Activated CD8-positive, alpha-beta memory T cell treated with anti-CD3 and anti-CD28 coated beads, Interleukin-2, amount 50 U/mL, for 24 hours (primary cell): ENCODE measurements around the gene ASB18.
"Not testable (repeated sequence)": the region's sequence is repeated elsewhere in the genome, so short reads cannot be mapped to it uniquely, and the experiment has no call there.

Source experiments
- DNase-seq: peaks from one replicate; pipeline ENCODE4 v3.0.0-alpha.2; 2020; ENCODE audit errors: extremely low read depth

Gene ASB18, protein sequence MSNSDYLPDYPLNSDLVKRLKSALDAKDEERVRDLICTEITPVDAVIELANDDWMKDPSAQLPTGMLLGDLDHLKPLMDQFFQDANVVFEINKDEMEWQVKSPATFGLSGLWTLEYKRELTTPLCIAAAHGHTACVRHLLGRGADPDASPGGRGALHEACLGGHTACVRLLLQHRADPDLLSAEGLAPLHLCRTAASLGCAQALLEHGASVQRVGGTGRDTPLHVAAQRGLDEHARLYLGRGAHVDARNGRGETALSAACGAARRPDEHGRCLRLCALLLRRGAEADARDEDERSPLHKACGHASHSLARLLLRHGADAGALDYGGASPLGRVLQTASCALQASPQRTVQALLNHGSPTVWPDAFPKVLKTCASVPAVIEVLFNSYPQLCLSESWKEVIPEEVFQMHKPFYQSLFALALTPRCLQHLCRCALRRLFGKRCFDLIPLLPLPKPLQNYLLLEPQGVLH

DNA sequence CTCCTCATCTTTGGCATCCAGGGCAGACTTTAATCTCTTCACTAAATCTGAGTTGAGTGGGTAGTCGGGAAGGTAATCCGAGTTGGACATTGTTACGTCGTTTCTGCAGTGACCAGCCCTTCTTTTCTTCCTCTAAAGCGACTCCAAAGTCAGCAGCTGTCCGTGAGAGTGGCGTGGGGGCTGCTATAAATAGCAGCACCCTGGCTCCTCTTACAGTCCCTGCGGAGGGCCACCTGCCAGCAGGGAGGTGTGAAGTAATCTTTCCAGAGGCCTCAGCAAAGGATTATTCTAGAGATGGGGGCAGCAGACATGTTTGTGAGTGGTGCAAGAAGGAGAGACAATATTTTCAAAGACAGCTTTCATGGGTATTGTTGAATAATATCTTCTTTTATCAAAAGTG, at the start of gene ASB18:
Gene ASB18, minus strand, starts transcription at position 151 of the 400 bp plus-strand sequence. Its CDS starts 61 bp downstream, at position 90.
- DNase-seq: no peak

DNA sequence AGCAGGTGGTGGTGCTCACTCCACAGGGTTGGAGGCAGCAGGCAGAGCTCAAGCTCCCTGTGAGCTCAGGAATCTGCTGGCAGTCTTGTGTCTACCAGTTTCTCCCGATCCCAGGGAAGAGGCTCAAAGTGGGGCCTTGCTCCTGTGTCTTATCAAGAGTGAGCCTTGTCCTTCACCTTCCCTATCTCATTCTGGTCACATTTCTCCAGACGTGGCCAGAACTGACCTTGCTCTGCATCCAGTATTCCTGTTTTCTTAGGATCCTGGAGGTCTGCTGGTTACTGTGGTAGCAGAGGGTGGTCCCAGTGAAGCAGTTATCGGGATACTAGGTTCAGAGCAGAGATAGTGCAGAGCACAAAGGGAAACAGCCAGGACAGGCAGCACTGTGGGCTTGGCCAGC, 47.1 kb upstream of the ASB18 start:
- DNase-seq: no peak

DNA sequence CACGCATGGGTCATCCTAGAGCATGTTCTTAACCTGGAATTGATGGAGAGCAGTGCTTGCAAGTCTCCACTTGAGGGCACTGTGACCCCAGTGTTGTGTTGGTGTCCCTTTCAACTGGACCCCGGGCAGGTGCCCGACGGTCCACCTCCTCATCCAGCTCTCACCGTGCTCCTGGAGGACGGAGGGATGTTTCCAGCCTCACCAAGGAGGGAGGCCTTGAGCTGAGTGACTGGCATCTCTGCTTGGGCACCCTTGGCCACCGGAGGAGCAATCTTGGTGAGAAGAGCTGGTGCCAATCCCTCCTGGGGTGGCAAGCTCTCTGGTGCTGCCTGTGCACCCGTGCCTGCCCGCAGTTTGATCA, 45.4 kb upstream of the ASB18 start:
- DNase-seq: no peak

DNA sequence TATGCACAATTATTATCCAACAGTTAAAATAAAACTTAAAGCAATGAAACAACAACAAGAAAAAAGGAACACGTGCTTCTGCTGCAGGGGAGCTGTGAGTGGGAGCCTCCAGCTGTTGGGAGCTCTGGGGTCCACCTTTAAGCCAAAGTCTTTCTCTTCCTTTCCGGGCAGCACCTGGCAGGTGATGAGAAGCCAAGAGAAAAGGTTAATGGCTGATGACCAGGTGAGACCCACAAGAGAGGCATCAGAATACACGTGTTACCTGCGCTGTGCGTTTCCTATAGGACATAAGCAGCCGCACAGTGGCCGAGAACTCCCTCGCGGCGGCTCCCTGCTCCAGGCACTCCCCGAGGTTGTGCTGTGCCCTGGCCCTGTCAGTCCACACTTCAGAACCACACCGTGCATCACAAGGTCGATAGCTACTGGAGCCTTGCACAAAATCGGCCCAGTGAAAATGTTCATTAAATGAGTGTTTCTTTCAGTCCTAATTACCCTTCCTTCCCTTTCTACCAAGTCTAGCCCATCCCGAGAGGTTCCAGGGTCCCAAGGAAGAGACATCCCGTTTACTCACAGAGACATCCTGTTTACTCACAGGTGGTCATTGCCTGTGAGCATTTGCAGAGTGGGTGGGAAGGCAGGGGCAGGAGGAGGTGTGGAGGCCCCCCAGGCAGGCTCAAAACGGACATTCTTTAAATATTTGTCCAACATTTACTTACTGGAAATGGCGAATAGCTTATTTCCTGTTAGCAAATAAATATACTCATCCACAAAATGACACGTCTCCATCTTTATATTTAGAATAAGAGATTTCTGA, 44.9 kb upstream of the ASB18 start:
- no peak for DNase-seq

DNA sequence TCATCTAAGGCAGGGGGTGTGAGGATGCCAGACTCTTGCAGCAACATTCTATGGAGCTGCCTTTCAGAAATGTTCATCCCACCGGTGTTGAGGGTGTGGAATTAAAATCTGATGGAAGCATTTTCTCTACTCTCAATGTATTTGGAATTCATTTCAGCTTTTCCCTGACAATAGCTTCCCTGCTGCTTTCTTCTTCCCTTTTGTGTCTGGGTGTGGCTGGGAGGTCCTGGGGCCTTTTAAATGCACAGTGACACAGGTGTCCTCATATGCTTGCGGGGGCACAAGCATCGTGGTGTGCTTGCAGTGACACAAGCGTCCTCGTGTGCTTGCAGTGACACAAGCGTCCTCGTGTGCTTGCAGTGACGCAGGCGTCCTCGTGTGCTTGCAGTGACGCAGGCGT, 43.4 kb upstream of the ASB18 start:
- no peak for DNase-seq

DNA sequence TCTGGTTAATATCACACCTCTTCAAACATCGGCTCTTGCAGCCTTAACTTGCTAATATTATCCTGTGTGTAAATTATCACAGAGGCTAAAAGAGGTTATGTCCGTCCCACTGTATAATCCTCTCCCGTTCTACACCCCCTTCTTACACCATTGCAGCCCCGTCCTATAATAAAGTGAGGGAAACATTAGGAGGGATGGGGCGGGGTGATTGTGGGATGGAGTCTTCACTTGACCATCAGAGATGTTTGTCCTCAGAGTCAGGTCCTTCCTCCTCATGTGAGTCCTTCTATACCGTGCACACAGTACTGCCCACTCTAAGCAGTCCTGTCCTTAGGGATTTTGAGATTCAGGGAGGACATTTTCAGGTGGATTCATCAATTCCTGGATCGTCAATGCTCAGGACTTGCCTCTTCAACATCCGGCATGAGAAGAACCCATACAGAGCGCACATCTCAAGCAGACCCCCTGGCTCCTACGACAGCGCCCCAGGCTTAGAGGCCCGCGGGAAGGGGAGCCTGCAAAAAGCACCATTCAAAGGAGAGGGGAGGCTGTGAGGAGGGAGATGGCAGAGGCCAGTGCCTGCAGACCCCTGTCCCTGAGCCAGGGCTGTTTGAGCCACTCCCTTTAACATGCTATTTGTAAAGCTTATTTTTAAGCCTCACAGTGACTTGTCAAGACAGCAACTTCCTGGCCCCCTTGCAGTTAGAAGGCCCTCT, 42.8 kb upstream of the ASB18 start:
- DNase-seq: no peak

DNA sequence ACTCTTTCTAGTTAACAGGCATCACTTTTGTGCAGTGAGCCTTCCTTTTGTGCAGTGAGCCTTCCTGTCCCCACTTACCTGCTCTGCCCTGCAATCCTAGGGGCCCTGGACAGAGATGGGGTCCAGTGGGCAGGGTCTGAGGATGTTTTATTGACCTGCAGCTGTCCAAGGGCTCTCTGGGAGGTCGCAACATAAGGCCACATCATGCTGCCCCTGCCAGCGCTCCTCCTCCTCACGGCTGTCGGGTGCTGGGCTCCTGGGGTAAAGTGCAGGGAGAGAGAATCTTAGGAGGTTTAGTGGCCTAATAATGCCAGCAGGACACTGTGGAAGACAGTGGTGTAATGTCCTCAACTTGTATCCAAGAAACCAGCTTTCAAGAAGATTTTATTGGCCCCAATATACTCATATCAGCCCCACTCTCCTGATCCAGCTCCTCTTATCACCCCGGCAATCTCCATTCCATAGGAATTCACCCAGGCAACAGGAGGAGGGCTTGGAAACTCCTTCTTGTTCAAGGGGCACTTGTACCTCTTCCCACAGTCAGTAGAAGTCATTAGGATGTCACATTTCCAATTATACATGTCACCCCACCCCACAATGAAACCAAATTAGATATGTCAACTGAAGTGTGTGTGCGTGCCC, 41.9 kb upstream of the ASB18 start:
- DNase-seq: no peak

DNA sequence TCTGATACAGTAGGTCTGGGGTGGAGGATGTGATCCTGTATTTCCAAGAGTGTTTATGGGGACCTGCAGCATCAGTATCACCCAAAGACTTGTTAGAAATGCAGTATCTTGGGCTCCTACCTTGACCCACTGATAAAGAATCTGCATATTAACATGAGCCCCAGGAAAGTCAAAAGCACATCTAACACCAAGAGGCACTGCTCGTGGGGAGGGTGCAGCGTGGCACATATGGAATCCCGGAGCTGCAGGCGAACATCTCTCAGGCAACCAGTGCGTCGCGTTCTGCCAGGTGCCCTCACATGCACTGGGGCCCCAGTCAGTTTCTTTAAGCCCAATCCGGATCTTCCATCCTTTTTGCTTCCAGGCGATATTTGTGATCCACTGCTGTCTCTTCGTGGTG, 41.3 kb upstream of the ASB18 start:
- DNase-seq: no peak

DNA sequence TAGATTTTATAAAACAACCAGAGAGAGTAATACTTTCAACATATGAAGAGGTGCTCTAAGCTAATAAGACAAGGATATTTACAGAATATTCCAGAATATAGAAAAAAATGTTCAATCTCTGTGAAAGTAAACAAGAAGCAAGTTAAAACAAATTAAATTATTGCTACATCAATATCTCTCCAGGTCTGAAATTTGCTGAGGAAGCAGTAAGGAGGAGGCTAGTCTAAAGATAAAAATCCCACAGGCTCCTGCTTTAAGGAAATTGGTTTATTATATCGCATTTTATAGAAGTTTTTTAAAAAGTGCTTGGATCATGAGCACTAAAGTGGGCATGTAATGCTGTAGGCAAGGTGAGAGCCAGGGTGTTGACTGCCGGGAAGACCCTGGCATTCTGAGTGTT, 39.7 kb upstream of the ASB18 start:
- DNase-seq: no peak

DNA sequence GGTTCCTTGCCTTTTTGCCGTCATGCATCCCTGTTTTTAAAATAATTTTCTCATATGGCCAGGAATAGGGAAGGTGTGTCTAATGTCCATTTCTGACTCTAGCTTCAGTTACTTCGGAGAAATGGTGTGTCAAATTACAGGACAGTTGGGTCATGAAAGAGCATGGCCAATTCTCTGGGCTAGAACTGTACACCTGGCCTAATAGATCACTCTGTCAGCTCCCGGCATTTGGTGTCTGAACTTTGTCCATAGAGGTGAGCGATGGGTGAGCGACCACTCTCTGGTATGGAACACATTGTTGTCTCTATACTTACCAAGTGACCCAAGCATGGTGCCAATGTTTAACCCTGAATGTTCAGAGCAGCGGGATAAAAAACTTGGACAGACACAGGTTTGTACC, 38.3 kb upstream of the ASB18 start:
- no peak for DNase-seq

DNA sequence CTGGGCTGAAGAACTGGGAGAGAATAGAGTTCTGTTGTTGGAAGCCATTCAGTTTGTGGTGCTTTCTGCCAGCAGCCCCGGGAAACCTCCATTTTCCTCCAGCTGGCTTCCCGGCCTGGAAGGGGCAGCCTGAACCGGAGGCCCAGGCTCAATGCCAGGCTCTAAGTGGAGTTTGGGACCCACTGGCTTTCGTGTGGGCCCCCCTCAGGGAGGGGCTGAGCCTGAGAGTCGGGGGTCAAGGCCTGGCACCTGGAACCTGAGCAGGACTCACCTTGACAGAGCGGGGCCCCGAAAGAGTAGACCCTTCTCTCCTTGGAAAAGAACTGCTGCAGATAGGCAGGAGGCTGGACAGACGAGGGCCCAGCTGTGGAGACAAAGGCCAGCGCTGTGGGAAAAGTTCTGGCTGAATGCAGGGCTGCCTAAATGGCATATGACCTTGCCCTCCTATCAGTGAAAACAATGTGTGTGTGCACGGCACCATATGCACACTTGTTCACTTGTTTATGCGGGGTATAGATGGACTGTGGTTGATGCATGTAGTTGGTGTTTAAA, 34.8 kb upstream of the ASB18 start:
- no peak for DNase-seq

DNA sequence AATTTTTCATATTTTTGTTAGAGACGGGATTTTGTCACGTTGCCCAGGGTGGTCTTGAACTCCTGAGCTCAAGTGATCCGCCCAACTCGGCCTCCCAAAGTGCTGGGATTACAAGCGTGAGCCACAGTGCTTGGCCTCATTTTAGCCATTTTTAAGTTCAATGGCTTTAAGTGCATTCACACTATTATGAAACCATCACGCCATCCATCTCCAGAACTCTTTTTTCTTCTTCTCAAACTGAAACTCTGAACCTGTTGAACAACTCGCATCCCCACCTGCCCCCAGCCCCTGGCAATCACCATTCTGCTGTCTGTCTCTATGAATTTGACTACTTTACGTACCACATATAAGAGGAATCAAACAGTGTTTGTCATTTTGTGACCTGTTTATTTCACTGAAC, 31.3 kb upstream of the ASB18 start:
- no peak for DNase-seq

DNA sequence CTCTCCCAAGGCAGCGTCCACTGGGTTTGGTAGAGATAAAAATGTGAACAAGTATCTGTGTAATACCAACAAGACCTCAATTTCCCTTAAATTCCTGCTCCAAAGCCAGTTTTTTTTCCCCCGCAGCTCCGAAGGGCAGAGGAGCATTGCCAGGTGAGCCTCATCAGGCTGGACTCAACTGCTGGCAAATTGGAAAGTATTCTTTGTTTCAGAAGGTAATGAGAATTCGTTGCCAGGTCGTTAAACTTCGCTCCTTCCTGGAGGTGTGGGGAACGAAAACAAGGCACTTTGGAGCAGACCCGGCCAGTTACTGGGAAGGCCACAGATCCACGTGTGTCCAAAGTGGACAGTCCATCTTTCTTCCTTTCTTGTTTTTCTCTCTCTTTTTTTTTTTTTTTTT, 30.4 kb upstream of the ASB18 start:
- DNase-seq: no peak

DNA sequence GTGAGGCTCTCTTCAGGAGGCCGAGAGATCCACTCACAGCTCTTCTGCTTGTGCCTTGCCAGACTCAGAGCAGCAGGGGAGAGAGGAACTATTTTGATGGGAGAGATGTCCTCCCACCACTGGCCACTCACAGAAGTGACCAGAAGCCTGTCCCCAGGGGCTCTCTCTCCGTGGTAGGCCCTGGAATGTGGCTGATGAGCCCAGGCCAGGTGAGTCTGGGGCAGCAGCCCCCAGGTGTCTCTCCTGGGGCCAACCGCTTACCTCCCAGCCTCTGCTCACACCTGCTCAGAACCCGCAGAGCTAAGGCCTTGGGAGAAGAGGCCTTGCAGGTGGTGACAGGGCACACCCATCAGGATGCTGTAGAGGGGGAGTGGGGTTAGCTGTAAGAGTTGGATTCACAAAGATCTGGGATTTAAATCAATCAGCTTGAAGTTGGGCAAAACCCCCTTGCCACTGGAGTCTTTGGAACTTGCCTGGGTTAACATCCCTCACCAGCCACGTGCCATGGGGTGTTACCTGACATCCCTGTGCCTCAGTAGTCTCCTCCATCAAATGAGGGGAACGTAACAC, 29.1 kb upstream of the ASB18 start:
- no peak for DNase-seq

DNA sequence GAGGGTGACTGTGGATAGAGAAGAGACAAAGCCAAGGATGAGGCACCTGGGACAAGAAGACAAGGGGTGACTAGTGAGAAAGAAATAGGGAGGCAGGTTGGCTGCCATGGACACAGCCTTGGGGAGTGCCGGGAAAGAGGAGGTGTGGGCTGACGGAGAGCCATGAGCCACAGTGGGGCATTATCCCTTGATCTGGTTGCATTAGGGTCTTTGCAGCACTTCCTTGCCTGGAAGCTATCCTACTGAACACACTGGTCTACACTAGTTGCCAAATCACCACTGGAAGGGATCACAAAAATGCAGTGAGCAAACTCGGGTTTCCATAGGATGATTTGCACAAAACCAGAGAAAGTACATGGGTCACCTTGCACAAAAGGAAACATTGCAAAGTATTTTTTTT, 27.7 kb upstream of the ASB18 start:
- no peak for DNase-seq

DNA sequence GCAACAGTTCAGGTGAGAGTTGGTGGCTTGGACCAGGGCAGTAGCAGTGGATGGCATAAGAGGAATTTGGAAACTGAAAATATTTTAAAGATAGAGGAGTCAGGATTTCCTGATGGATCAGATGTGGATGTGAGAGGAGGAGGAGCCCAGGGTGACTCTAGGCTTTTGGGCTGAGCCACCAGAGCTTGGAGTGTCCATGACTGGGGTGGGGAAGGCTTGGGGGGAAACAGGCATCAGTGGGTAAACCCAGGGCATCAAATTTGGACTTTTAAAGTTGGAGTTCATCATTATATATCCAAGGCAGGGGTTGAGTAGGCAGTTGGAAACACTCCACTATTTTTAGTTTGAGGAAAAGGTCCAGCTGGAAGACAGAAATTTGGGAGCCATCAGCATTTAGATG, 27.3 kb upstream of the ASB18 start:
- DNase-seq: no peak

DNA sequence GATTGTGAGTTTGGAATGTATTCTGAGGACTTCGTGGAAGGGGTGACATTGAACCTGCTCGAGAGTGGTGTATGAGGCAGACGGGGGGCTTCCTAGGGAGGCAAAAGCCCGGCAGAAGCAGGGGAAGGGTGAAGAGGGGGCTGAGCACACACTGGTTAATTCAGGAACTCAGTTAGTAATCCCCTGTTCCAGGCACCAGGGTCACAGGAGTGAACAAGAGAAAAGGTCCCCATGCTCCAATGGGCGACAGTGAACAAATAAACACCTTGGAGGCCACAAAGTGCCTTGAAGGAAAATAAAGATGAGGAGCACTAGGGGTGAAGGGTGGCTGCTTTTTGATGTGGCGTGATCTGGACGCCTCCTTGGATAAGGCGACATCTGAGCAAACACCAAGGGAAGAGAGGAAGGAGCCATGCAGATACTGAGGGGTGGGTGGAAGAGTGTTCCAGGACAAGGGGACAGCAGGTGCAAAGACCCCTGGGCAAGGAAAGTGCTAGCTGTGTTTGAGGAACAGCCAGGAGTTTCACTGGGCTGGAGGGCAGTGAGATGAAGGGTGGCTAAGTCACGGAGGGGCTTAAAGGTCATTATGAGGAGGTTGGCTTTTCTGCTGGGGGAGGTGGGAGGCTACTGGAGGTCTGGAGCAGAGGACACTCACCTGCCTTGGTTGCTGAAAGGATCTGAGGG, 26.7 kb upstream of the ASB18 start:
- no peak for DNase-seq

DNA sequence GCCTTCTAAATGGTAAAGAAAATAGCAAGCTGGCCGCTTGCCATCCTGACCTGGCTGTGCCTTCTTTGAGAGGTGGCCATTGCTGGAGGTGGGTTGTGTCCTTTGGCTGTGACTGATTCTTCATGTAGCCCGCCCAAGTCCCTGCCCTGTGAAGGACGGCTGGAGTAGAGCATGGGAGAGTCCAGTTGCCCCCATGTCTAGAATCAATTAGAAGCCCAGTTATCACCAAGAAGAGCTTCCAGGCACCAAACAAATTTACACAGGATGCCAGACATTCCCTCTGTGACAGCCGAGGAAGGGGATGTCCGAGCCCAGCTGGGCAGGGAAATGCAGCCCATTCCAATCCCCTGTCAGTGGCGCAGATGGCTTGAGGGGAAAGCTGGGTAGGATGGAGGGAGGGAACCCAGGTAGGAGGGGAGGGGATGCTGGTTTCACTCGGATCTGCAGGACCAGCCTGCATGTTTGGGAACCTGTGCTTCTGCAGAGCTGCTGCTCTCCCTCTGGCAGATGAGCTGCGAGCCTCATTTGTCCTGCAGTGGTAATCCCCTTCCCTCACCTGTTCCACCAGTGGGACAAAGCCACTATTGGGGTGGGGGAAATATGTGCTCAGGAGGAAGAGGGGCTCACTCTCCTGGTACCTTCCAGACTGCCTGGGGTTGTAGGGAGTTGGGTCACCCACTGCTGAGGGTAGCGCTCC, 25.7 kb upstream of the ASB18 start:
- DNase-seq: no peak

DNA sequence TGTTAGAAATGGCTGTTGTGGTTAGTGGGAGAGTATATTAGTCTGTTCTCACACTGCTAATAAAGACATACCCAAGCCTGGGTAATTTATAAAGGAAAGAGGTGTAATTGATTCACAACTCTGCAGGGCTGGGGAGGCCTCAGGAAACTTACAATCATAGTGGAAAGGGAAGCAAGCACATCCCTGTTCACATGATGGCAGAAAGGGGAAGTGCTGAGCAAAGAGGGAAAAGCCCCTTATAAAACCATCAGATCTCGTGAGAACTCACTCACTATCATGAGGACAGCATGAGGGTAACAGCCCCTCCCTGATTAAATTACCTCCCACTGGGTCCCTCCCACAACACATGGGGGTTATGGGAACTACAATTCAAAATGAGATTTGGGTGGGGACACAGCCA, 24.2 kb upstream of the ASB18 start:
- not testable (repeated sequence) for DNase-seq

DNA sequence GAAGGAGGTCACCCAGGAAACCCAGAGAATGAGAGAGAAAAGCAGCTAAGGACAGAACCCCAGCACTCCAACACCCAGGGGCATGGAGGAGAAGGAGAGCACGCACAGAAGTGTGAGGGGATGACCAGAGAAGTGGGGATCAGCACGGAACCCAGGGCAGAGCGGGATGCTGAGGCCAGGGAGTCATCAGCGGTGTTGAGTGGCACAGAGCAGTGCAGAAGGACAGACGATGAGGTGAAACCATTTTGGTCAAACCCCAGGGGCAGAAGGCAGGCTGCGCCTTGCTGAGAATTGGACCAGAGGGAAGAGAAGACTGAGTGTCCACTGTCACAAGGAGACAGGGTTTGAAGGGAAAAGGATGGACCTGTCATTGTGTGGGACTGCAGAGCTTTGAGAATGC, 23.4 kb upstream of the ASB18 start:
- no peak for DNase-seq
